Fibroblast of pulmonary artery (primary cell): ENCODE results near the gene TPPP2.

Source experiments
- DNase-seq: peaks from one replicate; pipeline ENCODE4 v3.0.0-alpha.2; 2010; ENCODE audit warnings: low read depth
- H3K4me3 ChIP-seq: replicated peaks from 2 replicates; pipeline ENCODE4 v1.5.1; 2011; ENCODE audit warnings: low read depth, mild to moderate bottlenecking, control low read depth, low read length, moderate library complexity
- CTCF ChIP-seq: IDR thresholded peaks from 2 replicates; pipeline ENCODE4 v1.5.1; 2011; ENCODE audit warnings: mild to moderate bottlenecking, control low read depth, low read length, inconsistent platforms; ENCODE audit errors: missing control alignments

Gene TPPP2

GRCh38 chr14:21078726-21079125 is 48.7 kb downstream of the TPPP2 start:
- TF ChIP-seq CTCF, result no peak
- no peak for DNase-seq
- H3K4me3 ChIP-seq, result no peak overlapping the region

DNA sequence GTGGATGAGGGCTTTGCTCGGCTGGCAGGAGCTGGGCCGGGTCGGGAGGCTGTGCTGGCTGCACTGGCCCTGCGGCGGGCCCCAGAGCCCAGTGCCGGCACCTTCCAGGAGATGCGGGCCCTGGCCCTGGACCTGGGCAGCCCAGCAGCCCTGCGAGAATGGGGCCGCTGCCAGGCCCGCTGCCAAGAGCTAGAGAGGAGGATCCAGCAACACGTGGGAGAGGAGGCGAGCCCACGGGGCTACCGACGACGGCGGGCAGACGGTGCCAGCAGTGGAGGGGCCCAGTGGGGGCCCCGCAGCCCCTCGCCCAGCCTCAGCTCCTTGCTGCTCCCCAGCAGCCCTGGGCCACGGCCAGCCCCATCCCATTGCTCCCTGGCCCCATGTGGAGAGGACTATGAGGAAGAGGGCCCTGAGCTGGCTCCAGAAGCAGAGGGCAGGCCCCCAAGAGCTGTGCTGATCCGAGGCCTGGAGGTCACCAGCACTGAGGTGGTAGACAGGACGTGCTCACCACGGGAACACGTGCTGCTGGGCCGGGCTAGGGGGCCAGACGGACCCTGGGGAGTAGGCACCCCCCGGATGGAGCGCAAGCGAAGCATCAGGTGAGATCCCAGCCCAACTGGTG is 51.6 kb downstream of the TPPP2 start:
- TF ChIP-seq CTCF, result no peak
- H3K4me3 ChIP-seq, result no peak overlapping the region
- no peak for DNase-seq
